NCI-H2196 treated with DMSO at 0.1 percent for 48 hours (cell line): ENCODE measurements around the gene BFSP1.

Source experiments
- DNase-seq: peaks from one replicate; lab custom pipeline; 2025; ENCODE audit not compliant: unreplicated experiment; lab: John Stamatoyannopoulos, UW

The BFSP1 gene

DNA sequence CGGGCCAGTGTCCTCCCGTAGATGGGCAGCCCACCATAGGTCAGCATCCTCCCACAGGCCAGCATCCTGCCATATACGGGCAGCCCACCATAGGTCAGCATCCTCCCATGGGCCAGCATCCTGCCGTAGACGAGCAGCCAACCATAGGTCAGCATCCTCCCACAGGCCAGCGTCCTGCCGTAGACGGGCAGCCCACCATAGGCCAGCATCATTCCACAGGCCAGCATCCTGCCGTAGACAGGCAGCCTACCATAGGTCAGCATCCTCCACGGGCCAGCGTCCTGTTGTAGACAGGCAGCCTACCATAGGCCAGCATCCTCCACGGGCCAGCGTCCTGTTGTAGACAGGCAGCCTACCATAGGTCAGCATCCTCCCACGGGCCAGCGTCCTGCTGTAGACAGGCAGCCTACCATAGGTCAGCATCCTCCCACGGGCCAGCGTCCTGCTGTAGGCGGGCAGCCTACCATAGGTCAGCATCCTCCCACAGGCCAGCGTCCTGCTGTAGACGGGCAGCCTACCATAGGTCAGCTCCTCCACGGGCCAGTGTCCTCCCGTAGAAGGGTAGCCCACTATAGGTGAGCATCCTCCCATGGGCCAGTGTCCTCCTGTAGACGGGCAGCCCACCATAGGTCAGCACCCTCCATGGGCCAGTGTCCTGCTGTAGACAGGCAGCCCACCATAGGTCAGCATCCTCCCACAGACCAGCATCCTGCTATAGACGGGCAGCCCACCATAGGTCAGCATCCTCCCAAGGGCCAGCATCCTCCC, 62.9 kb downstream of the BFSP1 start:
- no peak for DNase-seq

DNA sequence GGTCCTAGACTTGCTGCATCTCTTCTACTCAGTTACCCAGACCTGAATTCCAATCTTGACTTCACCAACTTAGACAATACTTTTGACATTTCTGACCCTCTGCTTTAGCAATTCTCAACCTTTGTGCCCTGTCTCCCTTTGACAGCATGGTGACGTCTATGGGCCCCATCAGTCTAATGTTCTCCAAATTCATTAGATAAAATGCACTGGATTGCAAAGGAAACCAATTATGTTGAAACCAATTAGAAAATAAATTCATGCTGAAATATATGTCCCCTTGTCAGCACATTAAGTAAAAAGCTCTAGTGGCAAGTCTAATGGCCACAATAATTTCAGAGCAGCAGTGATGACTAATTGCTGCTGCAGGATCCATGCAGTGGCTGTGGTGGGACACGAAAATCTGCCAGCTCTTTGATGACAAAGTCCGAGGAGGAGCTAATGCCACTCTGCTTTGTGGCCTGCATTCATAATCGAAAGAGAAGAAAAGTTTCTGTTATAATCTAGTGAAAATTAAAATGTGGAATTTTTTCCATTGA, 64.0 kb downstream of the BFSP1 start:
- DNase-seq, result no peak

DNA sequence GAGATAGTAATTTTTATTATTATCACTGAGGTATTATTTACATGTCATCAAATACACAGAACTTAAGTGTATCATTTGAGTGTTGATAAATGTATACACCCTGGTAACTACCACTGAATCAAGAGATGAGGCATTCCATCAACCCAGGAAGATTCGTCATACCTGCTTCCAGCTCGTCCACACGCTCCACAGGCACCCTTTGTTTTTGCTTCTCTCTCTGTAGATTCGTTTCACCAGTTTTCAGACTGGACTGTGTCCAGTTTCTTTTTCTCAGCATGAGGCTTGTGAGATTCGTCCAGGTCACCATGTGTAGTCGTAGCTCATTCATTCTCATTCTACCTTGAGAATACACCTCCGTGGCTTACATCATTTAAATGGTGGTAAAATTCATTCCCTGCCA, 64.5 kb downstream of the BFSP1 start:
- no peak for DNase-seq

DNA sequence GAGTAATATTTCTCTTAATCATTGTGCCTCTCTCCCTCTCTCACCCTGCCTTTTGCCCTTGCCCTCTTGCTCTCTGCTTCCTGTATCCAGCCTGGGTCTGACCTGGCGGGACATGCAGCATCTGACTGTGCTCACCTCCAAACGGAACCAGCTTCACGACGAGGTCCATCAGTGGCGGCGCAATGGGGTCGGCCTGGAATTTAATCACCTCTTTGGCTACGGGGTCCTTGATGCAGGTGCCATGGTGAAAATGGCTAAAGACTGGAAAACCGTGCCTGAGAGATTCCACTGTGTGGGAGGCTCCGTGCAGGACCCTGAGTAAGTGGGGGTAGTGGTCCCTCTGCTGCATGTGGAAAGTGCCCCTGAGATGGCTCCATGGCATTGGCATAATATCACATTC, 65.9 kb downstream of the BFSP1 start:
- no peak for DNase-seq

DNA sequence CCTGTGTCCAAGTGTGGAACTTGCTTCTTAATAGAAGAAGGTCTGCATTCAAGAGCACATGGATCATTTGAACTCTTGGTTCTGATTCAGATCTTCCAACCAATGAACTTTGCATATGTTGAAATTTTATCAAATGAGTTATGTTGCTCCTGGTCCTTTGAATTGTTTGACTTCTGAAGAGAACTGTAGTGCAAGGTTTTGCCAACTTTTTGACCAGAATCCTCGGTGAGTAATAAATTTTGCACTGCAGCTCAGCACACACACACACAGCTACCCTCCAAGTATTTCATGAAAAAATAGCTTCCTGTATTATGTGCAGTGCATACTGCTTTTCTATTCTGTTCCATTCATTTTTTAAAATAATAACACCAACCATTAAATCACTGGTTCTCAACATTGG, 67.5 kb downstream of the BFSP1 start:
- no peak for DNase-seq

DNA sequence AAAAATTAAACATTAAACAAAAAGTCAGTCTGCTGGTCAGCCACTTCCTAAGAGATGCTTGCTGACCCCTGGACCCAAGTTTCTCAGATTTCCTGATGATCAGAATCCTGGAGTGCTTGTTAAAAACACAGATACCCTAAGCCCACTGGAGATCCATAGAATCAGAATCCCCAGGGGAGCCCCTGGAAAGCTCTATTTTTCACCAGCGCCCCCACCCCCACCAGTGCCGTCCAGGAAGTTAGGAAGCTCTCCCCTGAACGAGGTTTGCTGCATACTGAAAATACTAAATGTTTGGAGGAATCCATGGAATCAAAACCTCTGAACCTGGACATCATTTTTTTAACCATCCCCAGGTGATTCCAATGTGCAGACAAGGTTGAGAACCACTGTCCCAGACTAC, 69.2 kb downstream of the BFSP1 start:
- no peak for DNase-seq

DNA sequence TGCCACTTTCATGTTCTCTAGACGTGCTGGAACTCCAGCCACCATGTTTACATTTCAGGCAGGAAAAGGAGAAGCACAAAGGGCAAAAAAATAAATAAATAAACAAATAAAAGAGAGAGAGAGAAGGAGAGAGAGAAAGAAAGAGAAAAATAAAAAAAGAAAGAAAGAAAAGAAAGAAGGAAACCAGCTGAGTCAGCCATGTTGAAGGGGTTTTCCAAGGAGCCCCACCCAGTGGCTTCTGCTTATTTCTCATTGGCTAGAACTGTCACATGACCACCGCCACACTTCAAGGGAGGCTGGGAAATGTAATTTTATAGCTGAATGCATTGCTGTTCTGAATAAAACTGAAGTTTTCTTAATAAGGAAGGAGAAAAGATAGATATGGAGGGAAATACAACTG, 71.1 kb downstream of the BFSP1 start:
- DNase-seq, result no peak

DNA sequence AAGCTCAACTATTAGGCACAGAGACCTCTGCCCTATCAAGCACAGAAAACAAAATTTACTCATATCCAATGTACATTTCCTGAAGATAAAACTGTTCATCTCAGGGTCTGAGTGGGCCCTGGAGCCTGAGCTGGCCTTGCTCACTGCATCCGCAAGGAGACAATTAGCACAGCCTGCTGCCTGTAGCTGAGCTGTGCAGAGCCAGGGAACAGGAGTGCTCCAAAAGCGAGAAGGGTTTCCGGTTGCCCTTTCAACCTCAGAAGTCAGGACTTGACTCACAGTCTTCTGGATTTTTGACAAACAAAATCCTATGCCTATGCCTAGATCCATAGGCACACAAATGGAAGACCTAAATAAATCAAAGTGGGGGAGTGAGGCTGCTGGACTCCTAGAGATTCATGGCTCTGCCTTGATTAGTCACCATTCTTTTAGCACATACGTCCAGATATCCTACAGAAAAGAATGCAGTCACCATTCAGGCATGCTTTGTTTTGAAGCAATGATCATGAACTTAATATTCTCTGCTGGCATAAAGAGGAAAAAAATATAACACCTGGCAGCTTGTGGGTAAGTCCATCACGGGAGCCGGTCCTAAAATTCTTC, 73.5 kb downstream of the BFSP1 start:
- no peak for DNase-seq

DNA sequence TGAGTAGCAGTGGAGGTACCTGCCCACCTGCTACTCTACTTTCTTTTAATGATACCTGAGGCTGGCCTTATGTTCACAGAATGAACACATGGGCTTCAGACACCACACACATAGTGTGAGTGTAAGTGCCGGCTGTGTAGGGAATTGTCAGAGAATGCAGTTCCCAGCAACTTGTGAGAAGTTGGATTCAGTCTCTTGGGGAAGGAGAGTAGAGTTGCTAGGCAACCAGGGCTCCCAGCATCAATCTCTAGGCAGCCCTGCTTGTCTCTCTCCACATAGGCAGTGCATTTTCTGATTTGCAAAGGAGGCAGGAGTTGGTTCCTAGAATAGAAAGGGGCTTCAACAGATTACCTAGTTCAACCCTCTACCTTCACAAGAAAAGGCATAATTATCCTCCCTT, 74.1 kb downstream of the BFSP1 start:
- no peak for DNase-seq

DNA sequence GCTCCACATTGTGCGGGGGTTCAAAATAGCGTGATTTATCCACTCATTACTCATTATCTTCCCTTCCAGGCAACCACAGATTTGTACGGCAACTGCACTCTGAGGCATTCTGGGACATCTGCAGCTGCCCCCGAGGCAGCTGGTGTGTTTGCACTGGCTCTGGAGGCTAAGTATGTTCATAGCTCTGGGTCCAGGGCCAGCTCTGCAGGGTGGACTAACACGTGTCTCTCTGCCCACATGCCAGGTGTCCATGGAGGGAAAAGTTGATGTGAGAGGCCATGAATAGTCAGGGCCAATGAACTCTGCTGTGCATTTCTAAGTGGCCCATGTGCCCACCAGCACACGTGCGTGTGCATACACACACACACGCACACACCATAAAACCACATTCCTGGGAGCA, 74.9 kb downstream of the BFSP1 start:
- no peak for DNase-seq

DNA sequence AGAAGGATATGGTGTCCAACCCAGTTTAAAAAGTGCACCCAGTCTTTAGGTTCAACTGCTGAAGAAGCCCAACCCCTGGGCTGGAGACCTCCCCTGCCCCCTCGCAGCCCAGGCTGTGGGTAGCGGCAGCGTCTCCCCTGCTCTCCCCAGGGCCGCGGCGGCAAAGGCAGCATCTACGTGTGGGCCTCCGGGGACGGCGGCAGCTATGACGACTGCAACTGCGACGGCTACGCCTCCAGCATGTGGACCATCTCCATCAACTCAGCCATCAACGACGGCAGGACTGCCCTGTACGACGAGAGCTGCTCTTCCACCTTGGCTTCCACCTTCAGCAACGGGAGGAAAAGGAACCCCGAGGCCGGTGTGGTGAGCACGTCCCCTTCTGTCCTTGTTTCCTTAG, 77.6 kb downstream of the BFSP1 start:
- DNase-seq, result no peak

DNA sequence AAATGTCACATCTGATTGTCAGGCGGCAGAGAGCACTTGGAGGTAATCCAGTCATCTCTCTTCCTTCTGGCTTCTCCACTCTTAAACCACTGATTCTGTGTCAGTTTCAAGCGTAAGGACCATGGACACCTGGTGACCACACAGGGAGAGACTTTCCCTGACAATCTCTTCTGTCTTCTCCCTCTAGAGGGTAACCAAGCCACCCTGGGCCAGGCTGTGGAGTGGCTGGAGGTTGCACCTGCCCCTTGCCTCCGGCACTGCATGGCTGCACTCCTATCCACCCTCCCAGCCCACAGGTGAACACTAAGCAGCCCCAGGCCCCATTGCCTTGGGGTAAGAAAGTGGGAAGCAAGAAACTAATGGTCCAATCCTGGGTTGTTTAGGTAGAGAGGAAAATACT, 78.7 kb downstream of the BFSP1 start:
- no peak for DNase-seq

DNA sequence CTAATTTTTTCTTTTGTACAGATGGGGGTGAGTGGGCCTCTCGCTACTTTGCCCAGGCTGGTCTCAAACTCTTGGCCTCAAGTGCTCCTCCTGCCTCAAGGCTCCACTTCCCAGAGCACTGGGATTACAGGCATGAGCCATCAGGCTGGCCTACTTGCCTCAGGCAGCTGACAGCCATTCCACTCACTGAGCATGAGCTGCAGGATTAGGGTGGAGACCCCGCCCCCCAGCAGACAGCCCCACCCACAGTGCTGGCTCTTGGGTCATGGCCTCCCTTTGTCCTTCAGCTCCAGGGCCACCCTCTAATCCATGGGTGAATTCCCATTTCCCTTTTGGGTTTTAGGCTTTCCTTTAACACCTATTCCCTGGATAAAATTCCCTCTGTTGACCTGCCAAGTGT, 82.1 kb downstream of the BFSP1 start:
- DNase-seq, result no peak

DNA sequence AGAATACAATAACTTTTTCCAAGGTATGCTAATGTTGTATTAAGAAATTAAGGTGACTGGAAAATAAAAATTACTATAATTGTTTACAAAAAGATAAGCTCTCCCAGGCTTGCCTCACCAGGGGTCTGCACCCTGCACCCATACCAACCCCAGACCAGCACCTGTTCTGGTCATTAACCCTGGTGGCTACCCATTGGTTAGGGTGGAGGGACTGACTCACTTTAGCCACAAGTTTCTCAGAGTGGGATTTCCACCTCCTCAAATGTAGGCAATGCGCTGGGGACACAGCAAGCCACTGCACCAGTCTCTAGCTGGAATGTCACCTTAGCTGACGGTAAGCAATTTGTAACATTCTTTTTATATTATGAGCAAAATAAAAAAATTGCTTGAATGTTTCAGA, 83.1 kb downstream of the BFSP1 start:
- no peak for DNase-seq

DNA sequence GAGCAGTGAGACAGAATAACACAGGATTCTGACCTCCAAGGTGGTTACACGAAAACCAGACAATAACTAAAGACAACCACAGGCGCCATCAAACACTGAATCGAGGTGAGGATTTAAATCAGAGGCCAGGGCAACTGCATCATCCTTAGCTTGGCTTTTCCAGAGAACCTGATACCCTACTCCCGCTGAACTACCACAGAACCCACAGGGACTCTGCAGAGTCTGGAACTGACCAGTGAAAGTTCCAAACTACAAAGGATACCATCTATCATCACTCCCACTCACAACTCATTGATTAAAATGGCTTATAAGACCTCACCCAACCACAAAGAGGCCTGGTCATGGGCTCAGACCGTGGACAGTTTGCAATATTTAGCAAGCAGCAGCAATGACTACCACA, 85.0 kb downstream of the BFSP1 start:
- DNase-seq, result no peak

DNA sequence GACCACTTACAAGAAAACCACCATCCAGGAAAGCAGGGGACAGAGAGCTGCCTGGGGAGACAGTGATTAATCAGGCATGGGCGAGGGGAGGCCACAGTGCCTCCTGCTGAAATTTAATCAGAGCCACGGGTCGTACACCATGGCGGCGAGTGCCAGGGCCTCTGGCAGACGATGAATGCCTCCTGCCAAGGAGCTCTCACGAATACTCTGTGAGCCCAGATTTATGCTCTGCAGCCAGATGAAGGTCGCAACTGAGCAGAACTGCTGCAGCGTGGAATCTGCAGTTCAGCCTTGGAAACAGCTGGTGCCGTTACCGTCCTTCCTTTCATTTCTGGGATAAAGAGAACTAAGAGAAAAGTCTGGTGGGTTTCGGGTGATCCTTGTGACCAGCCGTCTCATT, 85.6 kb downstream of the BFSP1 start:
- DNase-seq, result no peak

DNA sequence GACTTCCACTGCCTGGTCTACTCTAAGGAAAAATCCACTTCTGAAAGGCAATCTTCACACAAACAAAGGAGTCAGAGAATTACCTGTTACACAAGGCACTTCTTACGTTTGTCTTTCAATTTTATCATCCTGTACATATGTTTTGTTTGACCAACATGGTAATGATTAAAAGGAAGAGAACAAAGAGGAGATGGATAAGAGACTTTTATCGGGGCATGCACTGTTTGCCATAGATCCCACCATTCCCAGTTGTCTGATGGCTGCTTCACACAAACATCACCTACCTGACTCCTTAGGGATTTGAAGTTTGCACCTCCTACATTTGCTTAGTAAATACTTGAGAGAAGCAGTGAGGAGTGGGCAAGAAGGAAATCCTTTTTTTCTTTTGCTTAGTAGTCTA, 87.1 kb downstream of the BFSP1 start:
- no peak for DNase-seq
